Breast epithelium (tissue), 3 donors: ENCODE results near the gene AGAP3.

Experiments used
- CTCF ChIP-seq, 3 donors: fragments of 450-650 bp; IDR thresholded peaks; one replicate each; pipeline ENCODE4 v1.5.1; 2016 to 2017; ENCODE audit warnings: antibody characterized with exemption in 3 of 3, mild to moderate bottlenecking in 3 of 3, moderate library complexity in 3 of 3
- POLR2A ChIP-seq: fragments of 450-650 bp; IDR thresholded peaks from one replicate; pipeline ENCODE4 v1.6.1; 2016; ENCODE audit warnings: antibody characterized with exemption, mild to moderate bottlenecking, moderate library complexity
- POLR2AphosphoS5 ChIP-seq, 3 donors: sonication (generic); formaldehyde crosslinking; IDR thresholded peaks; one replicate each; pipeline ENCODE4 v1.6.1; 2017; ENCODE audit warnings: antibody characterized with exemption in 3 of 3

- TF ChIP-seq CTCF (IDR thresholded peaks at IDR 0.05) = no peak
- no peak for TF ChIP-seq POLR2AphosphoS5 (IDR thresholded peaks at IDR 0.05)
- no peak for TF ChIP-seq POLR2A
These were observed 82.5 kb downstream of the AGAP3 start for GRCh38 chr7:151168787-151169162.
